ENCODE data around the gene HOXB2.
"Not testable (repeated sequence)": the region's sequence is repeated elsewhere in the genome, so short reads cannot be mapped to it uniquely, and the experiment has no call there.

HOXB2 gene

GRCh38 chr17:48539177-48539576 is 5.7 kb downstream of the HOXB2 start:
- DNase-seq = no peak

DNA sequence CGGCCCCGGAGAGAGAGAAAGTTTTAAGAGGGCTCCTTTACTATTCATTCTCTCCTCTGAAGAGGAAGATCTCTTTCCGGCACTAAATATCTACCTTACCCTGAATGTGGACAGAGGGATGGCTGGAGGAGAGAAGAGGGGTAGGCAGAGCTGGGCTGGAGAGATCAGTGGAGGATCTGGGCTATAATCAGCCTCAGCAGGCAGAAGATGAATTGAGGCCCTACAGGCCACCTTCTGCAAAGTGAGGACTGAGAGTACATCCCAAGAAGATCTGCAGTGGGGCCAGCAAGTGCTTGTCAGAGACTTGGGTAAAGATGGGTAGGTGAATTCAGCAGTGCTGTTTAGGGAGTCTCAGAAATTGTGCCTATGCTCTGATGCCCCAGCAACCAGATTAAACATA is 7.6 kb downstream of the HOXB2 start:
- no peak for DNase-seq

DNA sequence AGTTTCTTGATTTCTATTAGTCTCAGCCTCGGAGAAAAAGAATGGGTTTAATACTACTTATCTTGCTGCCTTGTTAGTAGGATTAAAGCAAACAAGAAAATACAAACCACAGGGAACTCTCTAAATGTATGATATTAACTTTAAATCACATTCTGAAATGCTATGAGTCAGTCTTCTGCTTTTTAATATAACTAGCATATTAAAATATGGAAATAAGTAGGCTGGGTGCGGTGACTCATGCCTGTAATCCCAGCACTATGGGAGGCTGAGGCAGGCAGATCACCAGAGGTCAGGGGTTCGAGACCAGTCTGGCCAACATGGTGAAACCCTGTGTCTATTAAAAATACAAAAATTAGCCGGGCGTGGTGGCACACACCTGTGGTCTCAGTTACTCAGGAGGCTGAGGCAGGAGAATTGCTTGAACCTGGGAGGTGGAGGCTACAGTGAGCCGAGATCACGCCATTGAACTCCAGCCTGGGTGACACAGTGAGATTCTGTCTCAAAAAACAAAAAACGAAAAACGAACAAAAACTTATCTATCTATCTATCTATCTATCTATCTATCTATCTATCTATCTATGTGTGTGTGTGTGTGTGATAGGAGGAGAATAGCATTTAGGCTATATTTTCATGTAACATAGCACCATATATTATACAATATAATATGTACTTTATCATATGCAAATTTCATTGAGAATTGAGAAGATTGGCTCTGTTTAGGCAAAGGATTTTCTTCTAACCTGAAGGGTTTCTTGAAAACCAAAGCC is 8.9 kb downstream of the HOXB2 start:
- DNase-seq = not testable (repeated sequence)

DNA sequence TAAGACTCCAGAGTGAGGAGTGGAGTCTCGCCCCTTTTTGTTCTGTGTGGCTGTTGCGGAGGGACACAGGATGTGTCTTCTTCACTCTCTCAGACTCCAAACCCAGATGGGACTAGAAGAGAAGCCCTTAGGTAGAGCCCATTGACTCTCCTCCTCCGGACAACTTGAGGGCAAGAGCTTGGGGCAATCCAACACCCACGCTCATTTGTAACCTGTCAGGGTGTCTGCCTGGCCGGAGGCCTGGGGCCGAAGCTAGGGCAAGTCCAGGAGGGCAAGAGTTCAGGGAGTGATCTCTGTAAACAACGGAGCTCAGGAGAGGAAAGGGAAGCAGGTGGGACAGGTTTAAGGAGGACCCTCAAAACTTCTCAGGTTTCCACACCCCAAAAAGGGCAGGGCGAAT is 12.6 kb downstream of the HOXB2 start:
- DNase-seq = no peak

DNA sequence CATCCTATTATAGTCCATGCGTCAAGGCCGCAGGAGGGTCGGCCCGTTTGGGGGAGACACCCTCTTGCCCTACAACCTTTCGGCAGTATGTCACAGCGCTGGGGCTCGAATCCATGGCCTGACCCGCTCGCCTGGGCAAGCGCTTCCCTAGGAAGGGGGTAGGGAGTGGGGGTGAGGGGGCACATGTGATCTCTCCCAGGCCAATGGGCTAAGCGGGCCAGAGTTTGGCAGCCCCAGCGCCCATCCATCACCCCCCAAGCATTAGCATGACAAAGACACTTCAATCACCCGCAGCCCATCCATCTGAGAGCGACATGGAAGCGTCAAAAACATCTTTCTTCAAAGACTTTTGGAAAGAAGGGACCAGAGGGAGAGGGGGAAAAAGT is 14.0 kb downstream of the HOXB2 start, which contains the start of gene HOXB1:
Gene HOXB1 (minus strand): TSS at position 125 of the 386 bp plus-strand sequence. CDS start 107 bp downstream, at position 18.
- DNase-seq = no peak

GRCh38 chr17:48530208-48530886 is 14.6 kb downstream of the HOXB2 start:
- no peak for DNase-seq

- no peak for DNase-seq
Observed at GRCh38 chr17:48529683-48530009, 15.3 kb downstream of the HOXB2 start.

- no peak for DNase-seq
Observed at GRCh38 chr17:48528936-48529682, 15.8 kb downstream of the HOXB2 start.

- DNase-seq = no peak
Observed at GRCh38 chr17:48528153-48528935, 16.6 kb downstream of the HOXB2 start.

- no peak for DNase-seq
Observed at GRCh38 chr17:48527547-48527932, 17.4 kb downstream of the HOXB2 start.

DNA sequence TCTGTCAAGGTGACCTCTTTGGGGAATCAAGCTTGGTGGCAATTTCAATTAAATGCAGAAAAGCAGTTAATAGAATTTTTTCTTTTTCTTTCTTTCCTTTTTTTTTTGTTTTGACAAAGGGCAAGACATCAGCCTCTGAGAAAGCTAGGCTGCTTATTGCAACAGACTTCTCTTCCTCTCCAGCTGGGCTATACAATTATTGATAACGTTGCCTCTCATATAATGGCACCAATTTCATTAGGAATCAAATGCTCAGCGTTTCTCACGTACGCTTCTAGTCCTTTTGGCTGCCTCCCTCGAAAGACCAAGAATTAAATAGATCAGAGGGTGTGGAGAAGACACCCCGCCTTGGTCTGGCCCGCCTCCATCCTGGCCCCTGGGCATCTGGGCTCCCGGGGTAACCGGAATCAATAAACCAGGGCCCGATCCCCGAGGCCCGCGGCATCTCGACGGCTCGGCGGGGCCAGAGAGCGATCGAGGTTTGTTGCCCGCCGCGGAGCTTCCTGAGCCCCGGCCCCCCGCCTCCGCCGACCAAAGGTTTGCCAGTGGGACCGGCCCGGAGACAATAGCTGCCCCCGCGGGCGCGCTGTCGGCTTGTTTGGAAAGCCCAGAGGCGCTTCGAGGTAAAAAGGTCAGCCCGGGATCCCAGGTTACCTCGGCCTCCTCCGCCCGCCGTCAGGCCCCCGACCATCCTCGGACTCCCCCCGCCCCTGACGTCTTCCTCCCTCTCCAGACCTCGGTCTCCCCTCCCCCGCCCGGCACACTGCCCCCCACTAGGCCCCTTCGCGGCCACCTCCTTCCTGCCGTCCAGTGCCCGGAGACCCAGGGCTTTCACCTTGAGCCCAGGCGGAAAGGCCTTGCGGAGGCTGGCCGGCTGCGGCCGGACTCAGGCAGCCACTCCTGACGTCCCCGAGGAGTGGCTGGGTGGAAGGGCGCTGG is 18.0 kb downstream of the HOXB2 start:
- DNase-seq = no peak

DNA sequence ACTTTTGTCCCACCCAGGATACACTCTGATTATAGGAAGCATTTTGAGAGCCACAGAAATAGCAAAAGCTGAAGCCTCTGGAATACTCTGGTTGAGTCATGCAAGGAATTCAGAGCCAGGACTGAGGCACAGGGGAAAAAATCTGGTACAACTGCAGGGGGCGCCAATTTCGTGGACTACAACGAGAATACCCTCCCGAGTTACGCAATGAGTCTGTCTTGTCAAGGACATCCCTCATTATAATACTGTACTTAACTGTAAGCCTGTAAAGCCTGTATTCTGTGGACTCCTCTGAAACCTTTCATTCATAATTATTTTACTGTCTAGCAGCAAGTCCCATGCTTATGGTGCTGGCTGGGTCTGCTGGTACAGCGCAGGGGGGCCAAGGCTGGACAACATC is 21.9 kb downstream of the HOXB2 start:
- no peak for DNase-seq

DNA sequence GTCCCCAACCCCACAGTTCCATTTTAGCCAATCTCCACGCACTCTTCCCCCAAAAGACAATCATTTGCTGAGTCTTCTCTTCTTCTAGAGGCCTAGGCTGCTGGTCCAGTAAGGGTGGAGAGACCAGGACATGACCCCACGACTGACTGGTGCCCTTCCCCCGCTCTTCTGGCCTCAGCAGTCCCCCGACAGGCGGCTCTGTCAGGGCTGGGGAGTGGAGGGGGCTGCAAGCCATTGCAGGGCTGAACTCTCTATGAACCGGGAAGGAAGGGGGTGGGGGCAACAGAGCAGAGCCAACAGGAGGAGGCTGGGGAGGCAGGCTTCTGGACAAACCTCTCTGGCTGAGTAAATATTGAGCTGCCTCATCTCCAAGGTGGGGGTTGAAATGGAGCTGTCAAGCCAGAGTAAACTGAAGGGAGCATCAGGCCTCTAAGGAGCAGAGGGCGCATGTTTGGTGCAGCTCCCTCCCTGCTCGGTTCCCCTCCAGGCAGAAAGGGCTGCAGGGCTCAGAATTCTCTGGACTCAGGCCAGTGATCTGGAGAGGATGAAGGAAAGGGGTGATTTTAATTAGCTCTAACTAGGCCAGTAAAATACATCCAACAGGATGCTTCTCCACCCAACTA is 22.8 kb downstream of the HOXB2 start:
- no peak for DNase-seq

GRCh38 chr17:48520631-48521079 is 24.3 kb downstream of the HOXB2 start:
- DNase-seq = no peak

DNA sequence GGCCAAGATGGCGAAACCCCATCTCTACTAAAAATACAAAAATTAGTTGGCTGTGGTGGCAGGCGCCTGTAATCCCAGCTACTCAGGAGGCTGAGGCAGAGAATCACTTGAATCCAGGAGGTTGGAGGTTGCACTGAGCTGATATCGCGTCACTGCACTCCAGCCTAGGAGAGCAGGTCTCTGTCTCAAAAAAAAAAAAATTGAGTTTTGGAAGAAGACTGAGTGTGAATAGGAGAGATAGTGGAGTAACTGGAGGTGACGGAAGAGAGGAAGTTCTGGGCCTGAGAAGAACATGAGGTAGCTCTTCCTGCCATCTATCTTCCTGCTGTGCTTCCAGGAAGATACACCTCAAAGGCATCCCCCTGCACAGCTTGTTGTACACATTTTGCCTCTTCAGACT is 25.5 kb downstream of the HOXB2 start:
- DNase-seq = no peak

DNA sequence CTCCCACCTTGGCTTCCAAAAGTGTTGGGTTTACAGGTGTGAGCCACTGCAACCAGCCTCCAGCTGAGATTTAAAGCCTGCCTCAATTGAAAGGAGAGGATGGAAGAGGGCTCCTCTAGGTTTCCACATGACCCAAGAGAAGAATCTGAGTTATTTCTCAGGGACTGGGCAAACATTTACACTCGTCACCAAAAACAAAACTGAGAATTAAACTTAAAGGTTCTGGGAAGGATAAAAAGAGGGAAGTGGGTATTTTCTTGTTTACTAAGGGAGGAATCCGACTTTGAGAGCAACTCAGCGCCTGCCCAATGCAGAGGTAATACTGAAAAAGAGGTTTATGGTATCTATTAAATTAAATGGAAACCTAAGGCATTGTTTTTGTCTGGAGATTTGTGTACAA is 27.4 kb downstream of the HOXB2 start:
- no peak for DNase-seq

GRCh38 chr17:48515925-48516900 is 28.7 kb downstream of the HOXB2 start:
- DNase-seq = no peak

DNA sequence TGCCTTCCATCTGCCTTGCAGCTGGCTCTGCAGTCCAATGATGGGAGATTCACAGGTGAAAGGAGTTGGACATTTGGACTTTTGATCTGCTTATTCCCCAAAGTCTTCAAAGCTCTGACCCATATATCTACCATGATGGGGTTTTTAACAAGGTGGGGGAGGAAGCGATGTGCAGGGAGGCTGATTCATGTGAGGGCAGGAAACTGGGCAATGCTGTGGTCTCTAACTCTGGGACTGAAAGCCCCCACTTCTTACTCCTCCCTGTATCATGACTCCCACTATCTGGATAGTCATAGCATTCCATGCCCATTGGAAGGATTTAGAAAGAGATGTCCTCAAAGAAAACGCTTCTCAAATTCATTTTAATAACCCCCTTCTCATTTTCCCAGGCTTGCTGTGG is 30.4 kb downstream of the HOXB2 start:
- no peak for DNase-seq

DNA sequence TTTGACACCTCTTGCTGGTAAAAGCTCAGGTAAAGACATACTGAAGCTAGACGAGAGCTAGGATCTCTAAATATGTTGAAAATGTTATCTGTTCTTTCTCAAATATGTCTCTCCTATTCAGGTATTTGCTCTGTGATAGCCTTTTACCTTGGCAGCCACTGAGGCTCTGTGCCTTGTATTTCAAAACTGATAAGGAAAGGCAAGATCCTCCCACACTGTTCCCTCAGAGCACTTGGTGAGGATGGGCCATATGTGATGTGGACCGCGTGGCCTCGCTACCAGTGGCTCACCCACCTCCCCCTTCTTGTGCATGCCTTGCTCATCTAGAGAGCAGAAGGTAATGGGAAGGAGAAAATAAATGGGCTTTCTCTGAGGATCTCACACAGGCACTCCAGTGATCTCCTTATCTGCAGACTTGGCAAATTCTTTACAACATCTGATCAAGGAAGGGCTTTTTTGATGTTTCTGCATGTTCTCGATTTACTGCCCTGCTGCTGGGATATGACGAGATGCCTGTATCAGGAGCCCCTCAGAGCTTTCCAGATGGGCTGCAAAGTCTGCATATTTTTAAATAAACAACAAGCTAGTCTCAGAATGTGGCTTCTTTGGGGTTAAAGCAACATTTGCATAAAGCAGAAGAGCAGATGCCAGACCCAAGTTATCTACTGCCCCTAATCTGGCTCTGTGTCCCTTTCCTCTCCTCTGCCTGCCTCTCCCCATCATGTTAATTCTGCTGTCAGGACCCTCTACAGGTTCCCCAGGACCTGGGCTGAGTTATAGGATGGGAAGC is 31.0 kb downstream of the HOXB2 start:
- DNase-seq = no peak

All from stimulated activated CD4-positive, alpha-beta T cell treated with anti-CD3 and anti-CD28 coated beads, Interleukin-4, amount 100 ng/mL, for 24 hours (primary cell).